ENCODE results near the gene ANKRD11.
"Not testable (repeated sequence)": the region's sequence is repeated elsewhere in the genome, so short reads cannot be mapped to it uniquely, and the experiment has no call there.

ANKRD11 gene

GRCh38 chr16:89481356-89481955, 8.9 kb downstream of the ANKRD11 start:
- DNase-seq (ENCODE audit: low read depth, low spot score) = no peak

- DNase-seq (ENCODE audit: low read depth, low spot score) = no peak
These were observed 11.7 kb downstream of the ANKRD11 start for GRCh38 chr16:89478576-89479221.

- no peak for DNase-seq (ENCODE audit: low read depth, low spot score)
These were observed 13.5 kb downstream of the ANKRD11 start for GRCh38 chr16:89476811-89477261.

DNA sequence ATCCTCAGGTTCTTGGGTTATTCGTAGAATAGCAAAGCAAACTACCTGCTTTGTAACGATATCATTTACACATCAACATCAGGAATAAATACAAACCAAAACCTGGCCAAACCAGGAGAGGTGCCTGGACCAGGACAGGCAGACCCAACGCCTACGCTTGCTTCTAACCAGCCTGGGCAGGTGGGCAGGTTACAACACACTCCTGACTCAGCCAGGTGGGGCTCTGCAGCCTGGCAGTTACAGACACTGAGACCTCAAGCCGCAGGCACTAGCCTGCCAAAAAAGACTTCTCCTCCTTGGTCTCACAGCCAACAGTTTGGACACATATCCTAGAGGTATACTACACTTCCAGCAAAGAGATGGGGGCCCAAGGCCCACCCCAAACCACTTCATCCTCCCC, 14.0 kb downstream of the ANKRD11 start:
- DNase-seq (ENCODE audit: low read depth, low spot score) = no peak

DNA sequence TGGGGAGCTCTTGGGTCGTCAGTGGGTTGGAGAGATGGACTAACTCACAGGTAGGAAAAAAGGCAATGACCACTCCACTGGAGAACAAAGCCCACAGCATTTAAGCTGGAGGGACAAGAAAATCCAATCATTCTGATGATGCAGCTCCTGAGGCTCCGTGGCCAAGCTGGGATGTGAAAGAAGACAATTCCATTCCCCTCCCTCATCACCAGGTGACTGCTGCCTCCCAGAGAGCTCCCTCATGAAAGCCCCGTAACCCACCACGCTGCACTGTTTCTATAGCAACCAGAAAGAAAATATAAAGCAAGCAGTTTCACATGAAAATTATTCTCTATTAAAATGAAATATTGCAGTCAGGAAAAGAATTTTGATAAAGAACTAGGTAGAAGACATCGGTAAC, 15.2 kb downstream of the ANKRD11 start:
- no peak for DNase-seq (ENCODE audit: low read depth, low spot score)

GRCh38 chr16:89473791-89474414, 16.5 kb downstream of the ANKRD11 start:
- no peak for DNase-seq (ENCODE audit: low read depth, low spot score)

DNA sequence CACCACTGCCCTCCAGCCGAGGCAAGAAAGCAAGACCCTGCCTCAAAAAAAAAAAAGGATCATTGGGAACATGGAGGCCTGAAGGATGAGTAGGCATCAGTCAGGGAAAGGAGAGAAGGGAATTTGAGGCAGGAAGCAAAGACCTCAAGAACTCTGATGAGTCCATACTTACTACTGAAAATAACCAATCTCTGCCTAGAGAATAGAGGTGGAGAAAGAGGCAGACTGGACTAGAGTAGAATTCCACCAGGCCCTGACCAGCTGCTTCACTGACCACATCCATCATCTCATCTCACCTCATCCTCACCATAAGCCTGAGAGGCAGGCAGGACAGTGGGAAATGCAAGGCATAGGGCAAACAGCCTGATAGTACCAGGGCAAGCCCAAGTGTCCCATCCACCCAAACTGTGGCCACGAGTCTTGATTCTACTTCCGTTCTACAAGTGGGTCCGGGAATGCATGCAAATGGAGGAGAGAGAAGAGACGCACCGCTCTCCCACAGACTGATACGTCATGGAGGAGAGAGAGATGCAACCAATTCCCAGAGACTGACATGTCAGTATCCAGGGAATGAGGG, 17.1 kb downstream of the ANKRD11 start:
- DNase-seq (ENCODE audit: low read depth, low spot score) = no peak

- no peak for DNase-seq (ENCODE audit: low read depth, low spot score)
These were observed 17.7 kb downstream of the ANKRD11 start for GRCh38 chr16:89472711-89473075.

DNA sequence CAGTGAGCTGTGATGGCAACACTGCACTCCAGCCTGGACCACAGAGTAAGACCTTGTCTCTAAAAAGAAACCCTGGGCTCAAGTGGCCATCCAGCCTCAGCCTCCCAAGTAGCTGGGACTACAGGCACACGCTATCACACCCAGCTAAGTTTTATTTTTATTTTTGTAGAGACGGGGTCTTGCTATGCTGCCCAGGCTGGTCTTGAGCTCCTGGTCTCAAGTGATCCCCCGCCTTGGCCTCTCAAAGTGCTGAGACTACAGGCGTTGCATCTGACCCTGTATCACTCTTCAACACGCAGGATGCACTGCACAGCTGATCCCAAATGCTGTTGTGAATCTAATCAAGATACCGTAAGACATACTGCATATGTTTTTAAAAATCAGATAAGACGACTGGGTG, 23.0 kb downstream of the ANKRD11 start:
- DNase-seq (ENCODE audit: low read depth, low spot score) = no peak

- no peak for DNase-seq (ENCODE audit: low read depth, low spot score)
These were observed 23.4 kb downstream of the ANKRD11 start for GRCh38 chr16:89466920-89467319.

DNA sequence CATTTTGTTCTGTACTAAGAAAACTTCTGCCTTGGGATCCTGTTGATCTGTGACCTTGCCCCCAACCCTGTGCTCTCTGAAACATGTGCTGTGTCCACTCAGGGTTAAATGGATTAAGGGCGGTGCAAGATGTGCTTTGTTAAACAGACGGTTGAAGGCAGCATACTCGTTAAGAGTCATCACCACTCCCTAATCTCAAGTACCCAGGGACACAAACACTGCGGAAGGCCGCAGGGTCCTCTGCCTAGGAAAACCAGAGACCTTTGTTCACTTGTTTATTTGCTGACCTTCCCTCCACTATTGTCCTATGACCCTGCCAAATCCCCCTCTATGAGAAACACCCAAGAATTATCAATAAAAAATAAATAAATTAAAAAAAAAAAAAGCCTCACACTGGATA, 27.0 kb downstream of the ANKRD11 start:
- DNase-seq (ENCODE audit: low read depth, low spot score) = not testable (repeated sequence)

- DNase-seq (ENCODE audit: low read depth, low spot score) = not testable (repeated sequence)
These were observed 27.7 kb downstream of the ANKRD11 start for GRCh38 chr16:89462639-89463038.

DNA sequence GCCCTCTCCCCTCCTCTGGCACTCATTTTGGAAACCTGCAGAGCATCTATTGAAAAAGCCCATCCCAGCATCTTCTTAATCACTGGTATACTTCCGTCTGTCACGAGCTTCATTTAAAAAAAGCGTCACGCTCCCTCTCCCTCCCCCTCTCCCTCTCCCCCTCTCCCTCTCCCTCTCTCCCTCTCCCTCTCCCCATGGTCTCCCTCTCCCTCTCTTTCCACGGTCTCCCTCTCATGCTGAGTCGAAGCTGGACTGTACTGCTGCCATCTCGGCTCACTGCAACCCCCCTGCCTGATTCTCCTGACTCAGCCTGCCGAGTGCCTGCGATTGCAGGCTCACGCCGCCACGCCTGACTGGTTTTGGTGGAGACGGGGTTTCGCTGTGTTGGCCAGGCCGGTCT, 28.5 kb downstream of the ANKRD11 start:
- not testable (repeated sequence) for DNase-seq (ENCODE audit: low read depth, low spot score)

- DNase-seq (ENCODE audit: low read depth, low spot score) = no peak
These were observed 29.8 kb downstream of the ANKRD11 start for GRCh38 chr16:89460556-89460955.

DNA sequence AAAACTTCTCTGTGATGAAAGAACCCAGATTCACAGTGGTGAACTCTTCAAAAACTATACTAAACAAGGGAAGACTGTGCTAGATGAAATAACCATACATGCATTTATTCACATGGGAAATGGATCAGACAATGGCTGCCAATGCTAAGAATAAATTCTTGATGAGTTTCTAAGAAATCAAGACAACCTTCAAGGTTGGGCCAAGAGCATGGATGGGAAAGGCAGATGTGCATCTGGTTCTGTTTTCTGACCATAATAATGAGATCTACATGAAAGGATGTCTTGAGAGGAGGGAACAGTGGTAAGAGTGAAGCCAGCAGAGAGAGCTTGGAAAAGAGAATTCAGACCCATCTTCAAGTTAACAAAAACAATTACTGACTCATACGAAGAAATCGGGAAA, 31.4 kb downstream of the ANKRD11 start:
- DNase-seq (ENCODE audit: low read depth, low spot score) = no peak

- DNase-seq (ENCODE audit: low read depth, low spot score) = no peak
These were observed 31.8 kb downstream of the ANKRD11 start for GRCh38 chr16:89458551-89458950.

DNA sequence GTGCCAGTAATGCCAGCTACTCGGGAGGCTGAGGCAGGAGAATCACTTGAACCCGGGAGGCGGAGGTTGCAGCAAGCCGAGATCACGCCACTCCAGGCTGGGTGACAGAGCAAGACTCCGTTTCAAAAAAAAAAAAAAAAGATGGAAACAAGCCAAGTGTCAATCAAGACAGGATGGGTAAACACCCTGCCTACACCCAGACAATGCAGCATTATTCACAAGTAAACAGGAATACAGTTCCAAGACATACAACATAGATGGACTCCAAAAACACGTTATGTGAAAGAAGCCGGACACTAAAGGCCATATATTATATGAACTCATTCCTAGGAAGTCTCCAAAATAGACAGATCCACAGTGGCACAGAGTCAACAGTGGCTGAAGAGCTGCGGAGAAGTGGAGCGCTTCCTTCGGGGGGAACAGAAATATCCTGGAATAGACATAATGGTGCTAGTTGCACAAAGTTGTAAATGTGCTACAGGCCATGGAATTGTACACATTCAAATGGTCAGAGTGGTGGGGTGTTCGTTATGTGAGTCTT, 33.9 kb downstream of the ANKRD11 start:
- no peak for DNase-seq (ENCODE audit: low read depth, low spot score)

- no peak for DNase-seq (ENCODE audit: low read depth, low spot score)
These were observed 34.7 kb downstream of the ANKRD11 start for GRCh38 chr16:89455692-89456091.

DNA sequence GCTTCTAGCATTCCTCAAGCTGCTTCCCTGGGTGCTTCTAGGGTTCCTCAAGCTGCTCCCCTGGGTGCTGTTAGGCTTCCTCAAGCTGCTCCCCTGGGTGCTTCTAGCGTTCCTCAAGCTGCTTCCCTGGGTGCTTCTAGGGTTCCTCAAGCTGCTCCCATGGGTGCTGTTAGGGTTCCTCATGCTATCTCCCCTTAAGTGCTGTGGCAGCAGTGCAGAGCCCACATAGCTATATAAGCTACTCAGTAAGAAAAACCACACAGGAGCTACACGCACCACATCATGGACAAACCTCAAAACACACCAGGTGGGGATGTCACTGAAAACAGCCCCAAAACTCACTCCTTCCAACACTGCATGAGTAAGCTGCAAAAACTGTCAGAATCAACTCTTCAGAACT, 35.2 kb downstream of the ANKRD11 start:
- no peak for DNase-seq (ENCODE audit: low read depth, low spot score)

GRCh38 chr16:89454378-89455125, 35.8 kb downstream of the ANKRD11 start:
- not testable (repeated sequence) for DNase-seq (ENCODE audit: low read depth, low spot score)

GRCh38 chr16:89453501-89454321, 36.6 kb downstream of the ANKRD11 start:
- DNase-seq (ENCODE audit: low read depth, low spot score) = no peak

Data from iPS DF 19.7 (cell line).